ENCODE measurements around the gene FASTKD2. TPM values are rescaled to one million over a fixed set of nuclear protein-coding genes. Genes with fewer than 3 reads are reported as not detected.

FASTKD2 gene
- total RNA-seq, 2 experiments from 2014 or later: 24.9 to 25.7 TPM

GRCh38 chr2:206728277-206729199 lies 36.9 kb upstream of the FASTKD2 start:
- DNase-seq: no peak
- CTCF ChIA-PET: no interaction called here

DNA sequence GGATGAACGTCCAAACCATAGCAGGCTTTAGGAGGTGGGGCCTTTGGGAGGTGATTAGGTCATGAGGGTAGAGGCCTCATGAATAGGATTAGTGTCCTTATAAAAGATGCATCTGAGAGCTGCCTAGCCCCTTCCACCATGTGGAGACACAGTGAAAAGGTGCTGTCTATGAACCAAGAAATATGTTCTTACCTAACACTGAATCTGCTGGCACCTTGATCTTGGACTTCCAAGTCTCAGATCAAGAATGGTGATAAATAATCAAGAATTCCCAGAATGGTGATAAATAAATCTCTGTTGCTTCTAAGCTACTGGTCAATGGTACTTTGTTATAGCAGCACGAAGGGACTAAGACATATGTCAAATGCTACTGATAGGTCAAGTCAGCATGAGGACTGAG lies 32.1 kb upstream of the FASTKD2 start:
- Histone ChIP-seq H3K4me1 (ENCODE audit: insufficient read depth, low read length) (no peaks in the 10 kb centered on the region), H3K27ac (ENCODE audit: low read depth in 1 of 2, low read length in 2 of 2) (no peak overlapping the region), H3K36me3 (ENCODE audit: insufficient read depth, low read length) (no peaks in the 10 kb centered on the region), H3K27me3 (ENCODE audit: control insufficient read depth in 1 of 2, insufficient read depth in 2 of 2, low read length in 2 of 2) (peaks cover 2 to 7% of the 10 kb centered on the region in 2 experiments), H3K4me3 (ENCODE audit: low read length) (no peak overlapping the region), H3K9me3 (ENCODE audit: control insufficient read depth in 1 of 2, insufficient read depth in 1 of 2, low read length in 2 of 2) (peaks cover 0 to 3% of the 10 kb centered on the region in 2 experiments)
- Mint-ChIP-seq H3K27ac (no peak overlapping the region), H3K4me1 (ENCODE audit: low read depth) (no peaks in the 10 kb centered on the region), H3K36me3 (ENCODE audit: low read depth) (no peaks in the 10 kb centered on the region), H3K27me3 (peaks cover 23% of the 10 kb centered on the region), H3K9me3 (no peaks in the 10 kb centered on the region), H3K4me3 (no peak overlapping the region)
- POLR2A ChIA-PET: no interaction called here
- no peak for TF ChIP-seq CTCF (IDR thresholded peaks at IDR 0.05)
- ATAC-seq (ENCODE audit: poor library complexity) (no peak), DNase-seq (no peak)
- intact Hi-C loops (cut with DNase I, micrococcal nuclease): no loop called here
- CTCF ChIA-PET: no interaction called here

More at GRCh38 chr2:206728277-206729199, 36.9 kb upstream of the FASTKD2 start:
- Mint-ChIP-seq H3K27ac (no peak overlapping the region), H3K27me3 (peaks cover 41% of the 10 kb centered on the region), H3K4me1 (ENCODE audit: low read depth) (no peaks in the 10 kb centered on the region), H3K36me3 (ENCODE audit: low read depth) (no peaks in the 10 kb centered on the region), H3K4me3 (no peak overlapping the region), H3K9me3 (no peaks in the 10 kb centered on the region)
- POLR2A ChIA-PET: no interaction called here
- Histone ChIP-seq H3K4me1 (ENCODE audit: insufficient read depth, low read length) (no peaks in the 10 kb centered on the region), H3K9me3 (ENCODE audit: control insufficient read depth in 1 of 2, insufficient read depth in 1 of 2, low read length in 2 of 2) (peaks cover 0 to 3% of the 10 kb centered on the region in 2 experiments), H3K27ac (ENCODE audit: low read depth in 1 of 2, low read length in 2 of 2) (no peak overlapping the region), H3K4me3 (ENCODE audit: low read length) (no peak overlapping the region), H3K36me3 (ENCODE audit: insufficient read depth, low read length) (no peaks in the 10 kb centered on the region), H3K27me3 (ENCODE audit: control insufficient read depth in 1 of 2, insufficient read depth in 2 of 2, low read length in 2 of 2) (peaks cover 3 to 7% of the 10 kb centered on the region in 2 experiments)
- intact Hi-C loops (cut with DNase I, micrococcal nuclease): no loop called here
- ATAC-seq (ENCODE audit: poor library complexity): no peak
- TF ChIP-seq CTCF (IDR thresholded peaks at IDR 0.05): no peak

GRCh38 chr2:206736935-206737334 lies 28.5 kb upstream of the FASTKD2 start:
- Histone ChIP-seq H3K36me3 (ENCODE audit: insufficient read depth, low read length) (no peaks in the 10 kb centered on the region), H3K4me1 (ENCODE audit: insufficient read depth, low read length) (no peaks in the 10 kb centered on the region), H3K4me3 (ENCODE audit: low read length) (no peak overlapping the region), H3K27ac (ENCODE audit: low read depth in 1 of 2, low read length in 2 of 2) (no peak overlapping the region), H3K9me3 (ENCODE audit: control insufficient read depth in 1 of 2, insufficient read depth in 1 of 2, low read length in 2 of 2) (no peaks in the 10 kb centered on the region), H3K27me3 (ENCODE audit: control insufficient read depth in 1 of 2, insufficient read depth in 2 of 2, low read length in 2 of 2) (peaks cover 0 to 2% of the 10 kb centered on the region in 2 experiments)
- DNase-seq (no peak), ATAC-seq (ENCODE audit: poor library complexity) (no peak)
- no peak overlapping the region for H3K4me3 Mint-ChIP-seq
- no peak overlapping the region for H3K27ac Mint-ChIP-seq
- no peaks in the 10 kb centered on the region for H3K36me3 Mint-ChIP-seq (ENCODE audit: low read depth)
- POLR2A ChIA-PET: no interaction called here
- no peak for TF ChIP-seq CTCF (IDR thresholded peaks at IDR 0.05)
- H3K27me3 Mint-ChIP-seq: peaks cover 23% of the 10 kb centered on the region
- H3K4me1 Mint-ChIP-seq (ENCODE audit: low read depth): no peaks in the 10 kb centered on the region
- no peaks in the 10 kb centered on the region for H3K9me3 Mint-ChIP-seq
- CTCF ChIA-PET: no interaction called here
- intact Hi-C loops (cut with DNase I, micrococcal nuclease): no loop called here

Measured in CD4-positive, alpha-beta T cell (primary cell).